GM21360 (cell line): ENCODE data around the gene SRPK2.
"Not testable (repeated sequence)": the region's sequence is repeated elsewhere in the genome, so short reads cannot be mapped to it uniquely, and the experiment has no call there.

Experiments
- ATAC-seq: cut with Tn5 transposase; IDR thresholded peaks from one replicate; pipeline ENCODE4 v1.9.1; 2021; ENCODE audit warnings: mild to moderate bottlenecking, moderate library complexity; ENCODE audit not compliant: unreplicated experiment

The SRPK2 gene

GRCh38 chr7:105345003-105345402 is 43.7 kb downstream of the SRPK2 start:
- no peak for ATAC-seq

DNA sequence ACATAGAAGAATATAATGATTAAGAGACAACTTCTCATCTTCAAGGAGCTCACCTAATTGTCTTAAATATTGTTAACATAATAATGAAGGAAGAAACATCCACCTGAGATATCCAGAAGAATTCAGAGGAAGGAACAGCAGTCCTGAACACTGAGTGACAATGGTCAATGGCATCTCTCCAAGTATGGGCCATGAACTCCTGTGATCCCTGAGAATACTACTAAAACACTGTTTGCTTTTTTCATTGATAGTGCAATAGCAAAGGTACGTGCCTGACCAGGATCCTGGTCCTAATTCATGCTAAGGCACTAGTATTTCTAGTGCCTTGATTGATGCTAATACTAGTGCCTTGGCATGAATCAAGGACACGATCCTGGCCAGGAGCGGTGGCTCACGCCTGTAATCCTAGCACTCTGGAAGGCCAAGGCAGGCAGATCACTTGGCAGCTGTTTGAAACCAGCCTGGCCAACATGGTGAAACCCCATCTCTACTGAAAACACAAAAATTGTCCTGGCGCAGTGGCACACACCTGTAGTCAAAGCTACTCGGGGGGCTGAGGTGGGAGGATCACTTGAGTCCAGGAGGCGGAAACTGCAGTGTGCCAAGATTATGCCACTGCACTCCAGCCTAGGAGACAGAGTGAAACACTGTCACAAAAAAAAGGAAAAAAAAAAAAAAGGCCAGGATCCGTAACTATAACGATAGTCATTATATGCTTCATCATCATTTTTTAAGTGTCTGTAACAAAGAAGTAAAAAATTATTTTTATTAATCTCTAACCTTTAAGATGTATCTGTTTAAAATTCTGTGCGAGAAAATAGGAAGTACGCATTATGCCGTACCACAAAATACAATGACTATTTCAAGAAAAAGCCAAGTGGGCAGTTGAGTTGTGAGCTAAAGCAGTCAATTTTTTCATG is 49.1 kb downstream of the SRPK2 start:
- no peak for ATAC-seq

GRCh38 chr7:105337529-105337928 is 51.2 kb downstream of the SRPK2 start:
- no peak for ATAC-seq

DNA sequence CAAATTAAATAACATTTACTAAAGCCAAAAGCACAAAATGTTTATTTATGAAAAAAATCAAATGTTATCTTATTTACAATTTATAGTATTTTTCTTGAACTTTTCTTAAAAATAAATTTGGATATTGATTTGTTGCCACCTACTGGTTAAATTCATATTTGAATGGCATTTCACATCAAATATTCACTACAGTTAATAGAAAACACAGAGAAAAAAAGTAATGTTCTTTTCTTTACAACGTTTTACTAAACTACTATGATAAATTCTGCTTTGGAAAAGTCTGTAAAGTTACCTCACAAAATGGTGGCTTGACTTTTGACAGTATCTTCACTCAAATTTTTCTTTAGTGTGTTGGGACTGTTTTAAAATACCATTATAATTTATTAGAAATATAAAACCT is 52.7 kb downstream of the SRPK2 start:
- ATAC-seq: no peak

DNA sequence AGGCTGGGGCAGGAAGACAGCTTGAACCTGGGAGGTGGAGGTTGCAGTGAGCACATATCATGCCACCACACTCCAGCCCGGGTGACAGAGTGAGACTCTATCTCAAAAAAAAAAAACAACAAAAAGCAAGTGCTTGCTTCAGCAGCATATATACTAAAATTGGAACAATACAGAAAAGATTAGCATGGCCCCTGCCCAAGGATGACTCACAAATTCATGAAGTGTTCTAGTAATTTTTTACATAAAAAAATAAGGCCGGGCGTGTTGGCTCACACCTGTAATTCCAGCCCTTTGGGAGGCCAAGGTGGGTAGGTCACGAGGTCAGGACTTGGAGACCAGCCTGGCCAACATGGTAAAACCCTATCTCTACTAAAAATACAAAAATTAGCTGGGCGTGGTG is 56.1 kb downstream of the SRPK2 start:
- ATAC-seq: not testable (repeated sequence)

- no peak for ATAC-seq
These were observed 58.2 kb downstream of the SRPK2 start for GRCh38 chr7:105330526-105330925.

DNA sequence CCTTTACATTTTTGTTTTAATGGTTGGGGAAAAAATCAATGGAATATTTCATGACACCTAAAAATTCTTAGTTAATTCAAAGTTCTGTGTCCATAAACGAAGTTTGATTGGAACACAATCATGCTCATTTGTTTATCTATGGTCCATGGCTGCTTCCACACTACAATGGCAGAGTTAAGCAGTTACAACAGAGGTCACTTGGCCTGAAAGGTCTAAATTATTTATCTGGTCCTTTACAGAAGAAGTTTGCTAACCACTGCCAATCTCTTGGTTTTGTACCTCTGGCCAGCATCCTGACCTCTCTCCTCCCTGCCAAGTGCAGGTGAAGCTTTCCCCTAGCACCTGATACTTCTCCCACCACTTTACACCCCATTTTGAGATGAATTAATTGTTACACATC is 61.5 kb downstream of the SRPK2 start:
- no peak for ATAC-seq

- no peak for ATAC-seq
These were observed 63.4 kb downstream of the SRPK2 start for GRCh38 chr7:105325216-105325904.

- ATAC-seq: not testable (repeated sequence)
These were observed 64.1 kb downstream of the SRPK2 start for GRCh38 chr7:105324606-105325005.

- no peak for ATAC-seq
These were observed 65.4 kb downstream of the SRPK2 start for GRCh38 chr7:105323366-105323765.

DNA sequence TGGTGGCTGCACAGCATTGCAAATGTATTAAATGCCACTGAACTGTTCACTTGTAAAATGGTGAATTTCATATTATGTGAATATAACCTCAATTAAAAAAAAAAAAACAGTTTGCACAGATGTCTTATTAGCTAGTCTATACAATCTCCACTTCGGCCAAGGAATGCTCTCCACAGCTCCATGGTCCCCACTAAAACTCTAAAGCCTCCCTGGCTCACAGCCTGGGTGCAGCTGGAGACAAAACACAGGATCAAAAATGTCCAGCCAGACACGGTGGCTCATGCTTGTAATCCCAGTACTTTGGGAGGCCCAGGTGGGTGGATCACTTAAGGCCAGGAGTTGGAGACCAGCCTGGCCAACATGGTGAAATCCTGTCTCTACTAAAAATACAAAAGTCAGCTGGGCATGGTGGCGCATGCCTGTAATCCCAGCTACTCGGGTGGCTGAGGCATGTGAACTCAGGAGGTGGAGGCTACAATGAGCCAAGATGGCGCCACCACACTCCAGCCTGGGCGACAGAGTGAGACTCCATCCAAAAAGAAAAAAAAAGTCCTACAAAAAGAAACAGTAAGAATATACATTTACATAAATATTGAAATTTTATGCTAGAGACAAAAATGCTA is 66.0 kb downstream of the SRPK2 start:
- ATAC-seq: no peak

DNA sequence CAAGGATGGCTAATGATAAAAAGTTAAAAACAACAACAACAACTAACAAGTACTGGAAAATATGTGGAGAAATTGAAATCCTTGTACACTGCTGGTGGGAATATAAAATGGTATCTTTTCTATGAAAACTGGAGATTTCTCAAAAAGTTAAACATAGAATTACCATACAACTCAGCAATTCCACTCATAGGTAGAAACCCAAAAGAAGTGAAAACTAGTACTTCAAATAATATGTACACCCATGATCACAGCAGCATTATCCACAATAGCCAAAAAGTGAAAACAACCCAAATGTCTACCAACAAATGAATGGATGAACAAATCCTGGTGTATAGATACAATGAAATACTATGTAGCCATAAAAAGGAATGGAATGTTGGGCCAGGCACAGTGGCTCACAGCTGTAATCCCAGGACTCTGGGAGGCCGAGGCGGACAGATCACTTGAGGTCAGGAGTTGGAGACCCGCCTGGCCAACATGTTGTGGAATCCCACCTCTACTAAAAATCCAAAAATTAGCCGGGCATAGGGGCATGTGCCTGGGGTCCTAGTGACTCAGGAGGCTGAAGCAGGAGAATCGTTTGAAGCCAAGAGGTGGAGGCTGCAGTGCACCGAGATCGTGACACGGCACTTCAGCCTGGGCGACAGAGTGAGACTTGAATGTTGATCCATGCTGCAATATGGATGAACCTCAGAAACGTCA is 66.8 kb downstream of the SRPK2 start:
- no peak for ATAC-seq

GRCh38 chr7:105320896-105321295 is 67.8 kb downstream of the SRPK2 start:
- ATAC-seq: no peak

DNA sequence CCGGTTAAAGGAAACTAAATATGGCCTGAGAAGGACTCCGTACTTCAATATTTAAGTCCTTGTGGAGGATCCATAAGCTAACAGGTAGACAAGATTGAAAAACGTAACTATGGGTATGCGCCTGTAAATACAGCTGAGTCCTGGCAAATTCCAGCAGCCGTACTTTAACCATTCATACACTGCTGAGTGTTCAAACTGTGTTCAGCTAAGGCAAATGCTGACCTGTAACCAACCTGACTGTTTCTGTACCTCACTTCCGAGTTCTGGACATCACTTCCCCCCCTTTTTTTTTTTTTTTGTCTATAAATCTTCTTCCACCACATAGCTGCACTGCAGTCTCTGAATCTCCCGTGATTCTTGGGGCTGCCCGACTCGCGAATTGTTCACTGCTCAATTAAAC is 69.1 kb downstream of the SRPK2 start:
- ATAC-seq: no peak

DNA sequence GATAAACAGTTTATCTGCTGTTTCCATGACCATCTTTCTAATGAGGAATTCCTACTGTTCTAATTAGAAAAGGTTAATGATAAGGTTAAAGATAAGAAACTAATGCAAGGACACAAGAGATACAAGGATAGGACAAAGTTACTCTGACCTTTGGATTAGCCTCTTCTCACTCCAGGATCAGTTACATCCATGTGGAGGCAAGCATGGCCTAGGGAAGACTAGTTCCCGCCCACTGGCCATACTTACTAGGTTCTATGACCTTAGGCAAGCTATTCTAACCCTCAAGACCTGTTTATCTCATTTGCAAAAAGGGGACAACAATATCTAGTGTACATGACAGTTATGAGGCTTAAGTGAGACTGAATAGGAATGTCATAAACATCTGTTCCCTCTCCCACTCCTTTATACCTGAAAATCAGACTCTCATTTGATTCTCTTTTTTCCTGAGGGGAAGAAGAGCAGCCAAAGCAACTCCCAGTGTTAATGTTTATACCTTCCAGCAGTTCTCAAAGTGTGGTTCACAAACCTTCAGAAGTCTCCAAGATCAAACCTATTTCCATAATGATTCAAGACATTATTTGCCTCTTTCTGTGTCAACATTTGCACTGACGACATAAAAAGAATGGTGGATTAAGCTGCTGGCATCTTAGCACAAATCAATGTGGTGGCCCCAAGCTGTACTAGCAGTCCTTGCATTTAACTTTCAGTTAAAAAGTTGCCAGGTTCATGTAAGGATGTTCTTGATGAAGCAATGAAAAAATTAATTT is 72.0 kb downstream of the SRPK2 start:
- no peak for ATAC-seq

- ATAC-seq: no peak
These were observed 73.4 kb downstream of the SRPK2 start for GRCh38 chr7:105315357-105315756.

GRCh38 chr7:105309235-105310169 is 79.2 kb downstream of the SRPK2 start:
- ATAC-seq: no peak

DNA sequence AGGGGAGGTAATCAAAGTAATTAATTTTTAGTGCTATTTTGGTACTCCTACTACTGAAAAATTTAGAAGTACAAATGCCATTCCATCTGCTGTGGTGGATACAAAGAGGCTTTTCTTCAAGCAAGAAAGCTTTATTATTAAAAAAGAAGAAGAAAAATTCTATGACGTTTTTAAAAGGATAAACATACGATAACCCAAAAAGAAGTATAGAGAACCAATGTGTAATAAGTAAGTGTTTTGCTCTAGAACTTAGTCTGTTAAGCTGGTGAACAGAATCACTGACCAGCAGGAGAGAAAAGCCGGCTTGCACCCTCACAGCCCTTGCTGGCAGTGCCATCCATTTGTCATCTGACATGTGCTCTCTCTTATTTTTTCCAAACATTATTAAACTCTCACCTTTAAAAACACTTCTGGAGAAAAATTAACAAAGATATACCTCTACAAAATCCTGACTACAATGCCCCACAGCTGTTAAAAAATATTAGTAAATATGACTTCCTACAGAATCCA is 81.5 kb downstream of the SRPK2 start:
- no peak for ATAC-seq

DNA sequence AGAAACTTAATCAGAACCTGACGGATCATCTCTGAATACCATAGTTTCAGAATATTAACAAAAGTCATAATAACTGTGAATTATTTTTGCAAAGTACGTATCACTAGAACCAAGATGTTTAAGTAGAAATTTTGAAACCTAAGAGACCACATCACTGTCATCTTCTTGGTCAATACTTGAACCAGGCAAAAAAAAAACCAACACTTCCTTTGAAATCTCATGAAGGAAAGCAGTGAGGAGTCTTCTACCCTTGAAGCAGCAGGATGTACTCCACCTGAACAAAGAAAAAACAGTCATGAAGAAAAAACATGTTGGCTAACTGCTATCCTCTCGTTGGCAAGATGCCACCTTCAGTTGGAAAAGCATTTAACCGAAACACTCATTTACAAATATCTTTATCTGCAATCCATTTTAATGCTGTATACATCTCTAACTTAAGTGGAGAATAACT is 82.4 kb downstream of the SRPK2 start:
- ATAC-seq: no peak
